Measurements from ENCODE around the gene FRMPD2.
"Not testable (repeated sequence)": the region's sequence is repeated elsewhere in the genome, so short reads cannot be mapped to it uniquely, and the experiment has no call there.

FRMPD2 gene

DNA sequence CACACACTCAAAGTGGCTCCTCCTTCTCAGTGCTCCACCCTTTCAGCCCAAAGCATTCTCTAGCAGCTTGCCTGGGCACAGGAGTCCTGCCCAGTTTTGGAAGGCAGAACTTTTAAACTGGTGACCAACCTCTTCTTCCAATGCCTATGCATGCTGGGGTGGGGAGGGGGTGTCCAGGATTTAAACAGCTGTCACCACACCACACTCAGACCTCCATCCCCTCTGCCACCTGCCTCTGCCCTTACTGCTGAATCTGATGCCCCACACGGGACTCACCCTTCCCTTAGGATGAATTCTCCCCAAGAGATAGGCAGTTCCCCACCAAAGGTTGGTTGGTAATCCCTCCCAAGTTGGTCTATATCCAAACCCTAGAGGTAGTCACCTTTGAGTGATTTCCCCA is 50.2 kb downstream of the FRMPD2 start:
- no peak overlapping the region for H3K4me3 ChIP-seq (ENCODE audit: low read length)
- TF ChIP-seq ZNF274 (IDR thresholded peaks at IDR 0.05; ENCODE audit: low read depth, low read length): no peak

DNA sequence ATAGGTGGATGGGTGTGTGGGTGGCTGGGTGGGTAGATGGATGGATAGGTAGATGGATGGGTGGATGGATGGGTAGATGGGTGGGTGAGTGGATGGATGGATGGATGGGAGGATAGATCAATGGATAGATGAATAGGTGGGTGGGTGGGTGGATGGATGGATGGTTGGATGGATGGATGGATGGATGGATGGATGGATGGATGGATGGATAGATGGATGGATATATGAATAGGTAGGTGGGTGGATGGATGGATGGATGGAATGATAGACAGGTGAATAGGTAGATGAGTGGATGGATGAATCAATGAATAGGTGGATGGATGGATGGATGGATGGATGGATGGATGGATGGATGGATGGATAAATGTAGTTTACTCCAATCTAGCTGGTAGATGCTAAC is 52.7 kb downstream of the FRMPD2 start:
- H3K4me3 ChIP-seq (ENCODE audit: low read length): no peak overlapping the region
- no peak for TF ChIP-seq ZNF274 (IDR thresholded peaks at IDR 0.05; ENCODE audit: low read depth, low read length)

DNA sequence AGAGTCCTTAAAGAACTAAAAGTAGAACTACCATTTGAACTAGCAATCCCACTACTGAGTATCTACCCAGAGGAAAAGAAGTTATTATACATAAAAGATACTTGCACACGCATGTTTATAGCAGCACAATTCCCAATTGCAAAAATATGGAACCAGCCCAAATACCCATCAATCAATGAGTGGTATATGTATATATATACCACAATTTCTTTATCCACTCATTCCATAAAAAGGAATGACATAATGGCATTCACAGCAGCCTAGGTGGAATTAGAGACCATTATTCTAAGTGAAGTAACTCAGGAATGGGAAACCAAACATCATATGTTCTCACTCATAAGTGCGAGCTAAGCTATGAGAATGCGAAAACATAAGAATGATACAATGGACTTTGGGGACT is 53.5 kb downstream of the FRMPD2 start:
- H3K4me3 ChIP-seq (ENCODE audit: low read length): not testable (repeated sequence)

GRCh38 chr10:48219194-48219593 is 55.3 kb downstream of the FRMPD2 start:
- no peak for TF ChIP-seq ZNF274 (IDR thresholded peaks at IDR 0.05; ENCODE audit: low read depth, low read length)
- H3K4me3 ChIP-seq (ENCODE audit: low read length): no peak overlapping the region

DNA sequence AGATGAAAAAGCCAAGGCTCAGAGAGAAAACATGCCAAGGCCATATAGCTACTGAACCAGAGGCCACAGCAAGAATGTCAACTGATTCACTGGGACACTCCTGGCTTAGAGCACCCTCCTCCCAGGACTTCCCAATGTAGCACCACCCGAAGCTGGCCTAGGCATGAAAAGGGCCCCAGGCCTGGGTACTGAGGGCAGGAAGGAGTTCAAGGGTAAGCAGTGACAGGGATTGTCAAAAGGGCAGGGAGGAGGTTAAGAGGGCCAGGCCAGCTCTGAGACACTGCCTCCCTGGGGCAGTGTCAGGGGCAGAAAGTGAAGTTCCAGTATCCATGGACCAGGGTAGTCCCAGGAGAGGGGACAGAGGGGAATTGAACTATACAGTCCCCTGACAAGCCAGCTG is 57.8 kb downstream of the FRMPD2 start:
- no peak for TF ChIP-seq ZNF274 (IDR thresholded peaks at IDR 0.05; ENCODE audit: low read depth, low read length)
- no peak overlapping the region for H3K4me3 ChIP-seq (ENCODE audit: low read length)

GRCh38 chr10:48216204-48216505 is 58.3 kb downstream of the FRMPD2 start:
- no peak for TF ChIP-seq ZNF274 (IDR thresholded peaks at IDR 0.05; ENCODE audit: low read depth, low read length)
- no peak overlapping the region for H3K4me3 ChIP-seq (ENCODE audit: low read length)

- TF ChIP-seq ZNF274 (IDR thresholded peaks at IDR 0.05; ENCODE audit: low read depth, low read length): no peak
Measured at GRCh38 chr10:48215486-48216203, 58.9 kb downstream of the FRMPD2 start.

DNA sequence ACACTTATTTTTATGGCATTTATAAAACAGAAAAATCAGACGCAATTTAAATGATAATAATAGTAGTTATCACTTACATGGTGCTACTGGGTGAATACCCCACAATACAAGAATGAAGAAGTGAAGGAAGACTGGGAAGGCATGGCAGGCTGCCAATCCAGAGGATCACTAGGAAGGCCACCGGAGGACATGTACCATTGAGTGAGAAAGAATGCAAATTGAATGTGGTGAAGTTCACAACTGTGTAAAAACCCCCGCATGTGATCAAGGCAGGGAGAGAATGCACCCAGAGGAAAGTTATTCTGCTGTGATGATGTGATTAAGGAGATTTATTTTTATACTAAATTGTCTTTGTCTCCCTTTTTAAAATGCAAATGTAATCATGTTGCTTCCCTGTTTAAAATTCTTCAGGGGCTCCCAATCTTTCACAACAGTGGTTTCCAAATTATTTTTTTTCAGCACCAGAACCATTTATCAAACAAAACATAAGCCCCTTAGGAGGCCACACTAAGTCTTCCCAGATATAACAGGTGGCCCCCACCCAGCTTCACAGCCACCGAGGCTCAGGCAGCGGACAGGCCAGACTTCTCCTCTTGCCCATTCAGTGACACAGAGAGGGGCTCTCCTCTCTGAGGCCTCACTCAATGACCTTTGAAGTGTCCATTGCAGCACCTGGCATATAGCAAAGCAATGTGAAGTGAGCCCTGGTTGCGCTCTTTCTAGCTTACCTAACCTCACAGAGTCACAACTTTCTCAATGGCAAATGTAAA is 59.6 kb downstream of the FRMPD2 start:
- no peak overlapping the region for H3K4me3 ChIP-seq (ENCODE audit: low read length)
- TF ChIP-seq ZNF274 (IDR thresholded peaks at IDR 0.05; ENCODE audit: low read depth, low read length): no peak

More at GRCh38 chr10:48215486-48216203, 58.9 kb downstream of the FRMPD2 start:
- H3K4me3 ChIP-seq (ENCODE audit: low read length): no peak overlapping the region

GRCh38 chr10:48213047-48213446 is 61.4 kb downstream of the FRMPD2 start:
- no peak overlapping the region for H3K4me3 ChIP-seq (ENCODE audit: low read length)
- no peak for TF ChIP-seq ZNF274 (IDR thresholded peaks at IDR 0.05; ENCODE audit: low read depth, low read length)

- no peak overlapping the region for H3K4me3 ChIP-seq (ENCODE audit: low read length)
- TF ChIP-seq ZNF274 (IDR thresholded peaks at IDR 0.05; ENCODE audit: low read depth, low read length): no peak
Measured at GRCh38 chr10:48211777-48212176, 62.7 kb downstream of the FRMPD2 start.

GRCh38 chr10:48210966-48211365 is 63.5 kb downstream of the FRMPD2 start:
- TF ChIP-seq ZNF274 (IDR thresholded peaks at IDR 0.05; ENCODE audit: low read depth, low read length): no peak
- H3K4me3 ChIP-seq (ENCODE audit: low read length): no peak overlapping the region

GRCh38 chr10:48210391-48210790 is 64.1 kb downstream of the FRMPD2 start:
- H3K4me3 ChIP-seq (ENCODE audit: low read length): no peak overlapping the region
- no peak for TF ChIP-seq ZNF274 (IDR thresholded peaks at IDR 0.05; ENCODE audit: low read depth, low read length)

GRCh38 chr10:48209241-48209640 is 65.3 kb downstream of the FRMPD2 start:
- no peak overlapping the region for H3K4me3 ChIP-seq (ENCODE audit: low read length)
- no peak for TF ChIP-seq ZNF274 (IDR thresholded peaks at IDR 0.05; ENCODE audit: low read depth, low read length)

DNA sequence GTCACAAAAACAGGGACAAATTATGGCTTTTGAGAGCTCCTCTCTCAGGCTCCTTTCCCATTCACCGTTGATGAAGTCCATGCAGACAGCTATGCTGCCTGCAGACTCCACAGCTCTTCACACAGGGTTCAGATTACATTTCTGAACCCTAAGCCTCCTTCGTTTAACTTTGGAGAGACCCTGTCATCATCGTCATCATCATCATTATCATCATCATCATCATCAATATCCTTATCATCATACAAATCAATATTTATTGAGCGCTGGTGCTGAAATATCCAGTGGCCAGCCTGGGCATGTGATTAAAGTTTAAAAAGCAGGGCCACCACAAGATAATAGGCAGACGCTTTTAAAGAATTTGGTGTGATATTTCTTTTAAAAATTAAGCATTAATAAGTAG is 66.6 kb downstream of the FRMPD2 start:
- no peak overlapping the region for H3K4me3 ChIP-seq (ENCODE audit: low read length)
- TF ChIP-seq ZNF274 (IDR thresholded peaks at IDR 0.05; ENCODE audit: low read depth, low read length): no peak

DNA sequence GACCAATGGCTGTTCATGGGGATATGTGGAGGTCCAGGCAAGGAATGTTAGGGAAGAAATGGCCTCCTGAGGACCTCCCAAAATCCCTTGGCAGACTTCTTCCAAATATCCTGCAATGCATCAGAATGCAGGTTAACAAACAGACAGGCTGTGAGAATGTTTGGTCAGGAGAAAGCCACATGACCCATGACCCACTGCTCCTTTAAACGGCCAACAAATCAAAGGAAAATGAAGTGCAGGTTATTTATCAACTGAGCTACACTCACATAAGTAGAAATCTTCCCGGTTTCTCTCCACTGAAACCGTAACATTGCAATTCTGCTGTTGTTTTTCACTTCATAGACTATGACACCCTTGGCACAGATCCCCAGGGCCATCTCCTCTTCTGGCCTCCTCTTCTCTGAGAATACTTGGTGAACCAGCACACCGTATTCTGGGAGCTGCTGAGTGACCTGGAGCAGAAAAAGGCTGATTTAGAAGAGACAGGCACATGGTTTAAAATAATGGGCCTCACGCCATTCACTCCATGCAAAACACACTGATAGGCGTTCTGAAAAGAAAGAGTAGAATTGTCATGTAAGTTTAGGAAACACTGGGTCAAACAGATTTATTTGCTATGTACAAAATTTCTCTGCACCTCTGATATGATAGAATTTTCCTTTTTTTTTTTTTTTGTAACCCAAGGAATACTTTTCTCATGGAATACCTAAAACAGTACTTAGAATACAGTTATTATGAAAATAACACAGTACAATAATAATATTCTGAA is 67.8 kb downstream of the FRMPD2 start:
- TF ChIP-seq ZNF274 (IDR thresholded peaks at IDR 0.05; ENCODE audit: low read depth, low read length): no peak
- H3K4me3 ChIP-seq (ENCODE audit: low read length): no peak overlapping the region

Data from GM08714 (cell line).